Measurements from ENCODE around the gene JADE3.
A peak's percentile ranks its signal among the peaks of the same experiment; 100 is the strongest.

Gene JADE3

GRCh38 chrX:47093248-47093647 is 181.0 kb downstream of the JADE3 start:
- no peaks in the 10 kb centered on the region for H3K27me3 ChIP-seq (replicated peaks; ENCODE audit: control insufficient read depth, insufficient read depth, low read length)
- DNase-seq (ENCODE audit: extremely low read depth, insufficient read length) = no peak
- H3K36me3 ChIP-seq (ENCODE audit: control insufficient read depth, insufficient read depth, low read length) = no peaks in the 10 kb centered on the region
- peak; percentile 43 for TF ChIP-seq CTCF (IDR thresholded peaks at IDR 0.05; ENCODE audit: insufficient read depth, low read length, poor library complexity, severe bottlenecking)
- no peak overlapping the region for H3K4me3 ChIP-seq (replicated peaks; ENCODE audit: low read depth, low read length)

- H3K27me3 ChIP-seq (replicated peaks; ENCODE audit: control insufficient read depth, insufficient read depth, low read length) = no peaks in the 10 kb centered on the region
- no peak overlapping the region for H3K4me3 ChIP-seq (replicated peaks; ENCODE audit: low read depth, low read length)
- no peaks in the 10 kb centered on the region for H3K36me3 ChIP-seq (ENCODE audit: control insufficient read depth, insufficient read depth, low read length)
- DNase-seq (ENCODE audit: extremely low read depth, insufficient read length) = no peak
- TF ChIP-seq CTCF (IDR thresholded peaks at IDR 0.05; ENCODE audit: insufficient read depth, low read length, poor library complexity, severe bottlenecking) = no peak
Measured at GRCh38 chrX:47093860-47094259, 181.6 kb downstream of the JADE3 start.

GRCh38 chrX:47097018-47097417 is 184.8 kb downstream of the JADE3 start:
- TF ChIP-seq CTCF (IDR thresholded peaks at IDR 0.05; ENCODE audit: insufficient read depth, low read length, poor library complexity, severe bottlenecking) = no peak
- no peak for DNase-seq (ENCODE audit: extremely low read depth, insufficient read length)

GRCh38 chrX:47098338-47099094 is 186.3 kb downstream of the JADE3 start:
- H3K27me3 ChIP-seq (replicated peaks; ENCODE audit: control insufficient read depth, insufficient read depth, low read length) = no peaks in the 10 kb centered on the region
- no peak for TF ChIP-seq CTCF (IDR thresholded peaks at IDR 0.05; ENCODE audit: insufficient read depth, low read length, poor library complexity, severe bottlenecking)
- no peak overlapping the region for H3K4me3 ChIP-seq (replicated peaks; ENCODE audit: low read depth, low read length)
- H3K36me3 ChIP-seq (ENCODE audit: control insufficient read depth, insufficient read depth, low read length) = no peaks in the 10 kb centered on the region
- DNase-seq (ENCODE audit: extremely low read depth, insufficient read length) = no peak

More at GRCh38 chrX:47097018-47097417, 184.8 kb downstream of the JADE3 start:
- Histone ChIP-seq H3K36me3 (ENCODE audit: control insufficient read depth, insufficient read depth, low read length) (no peaks in the 10 kb centered on the region), H3K4me3 (replicated peaks; ENCODE audit: low read depth, low read length) (no peak overlapping the region), H3K27me3 (replicated peaks; ENCODE audit: control insufficient read depth, insufficient read depth, low read length) (no peaks in the 10 kb centered on the region)

- H3K36me3 ChIP-seq (ENCODE audit: control insufficient read depth, insufficient read depth, low read length) = no peaks in the 10 kb centered on the region
- no peak for TF ChIP-seq CTCF (IDR thresholded peaks at IDR 0.05; ENCODE audit: insufficient read depth, low read length, poor library complexity, severe bottlenecking)
- H3K4me3 ChIP-seq (replicated peaks; ENCODE audit: low read depth, low read length) = no peak overlapping the region
- H3K27me3 ChIP-seq (replicated peaks; ENCODE audit: control insufficient read depth, insufficient read depth, low read length) = no peaks in the 10 kb centered on the region
- no peak for DNase-seq (ENCODE audit: extremely low read depth, insufficient read length)
Measured at GRCh38 chrX:47101206-47101605, 189.0 kb downstream of the JADE3 start.

Measured in GM06990 (cell line).